ENCODE measurements around the gene JPH3. TPM values are rescaled to one million over a fixed set of nuclear protein-coding genes. Genes with fewer than 3 reads are reported as not detected.

JPH3 gene
- total RNA-seq, 1 experiment from 2014 or later = 32.7 TPM

DNA sequence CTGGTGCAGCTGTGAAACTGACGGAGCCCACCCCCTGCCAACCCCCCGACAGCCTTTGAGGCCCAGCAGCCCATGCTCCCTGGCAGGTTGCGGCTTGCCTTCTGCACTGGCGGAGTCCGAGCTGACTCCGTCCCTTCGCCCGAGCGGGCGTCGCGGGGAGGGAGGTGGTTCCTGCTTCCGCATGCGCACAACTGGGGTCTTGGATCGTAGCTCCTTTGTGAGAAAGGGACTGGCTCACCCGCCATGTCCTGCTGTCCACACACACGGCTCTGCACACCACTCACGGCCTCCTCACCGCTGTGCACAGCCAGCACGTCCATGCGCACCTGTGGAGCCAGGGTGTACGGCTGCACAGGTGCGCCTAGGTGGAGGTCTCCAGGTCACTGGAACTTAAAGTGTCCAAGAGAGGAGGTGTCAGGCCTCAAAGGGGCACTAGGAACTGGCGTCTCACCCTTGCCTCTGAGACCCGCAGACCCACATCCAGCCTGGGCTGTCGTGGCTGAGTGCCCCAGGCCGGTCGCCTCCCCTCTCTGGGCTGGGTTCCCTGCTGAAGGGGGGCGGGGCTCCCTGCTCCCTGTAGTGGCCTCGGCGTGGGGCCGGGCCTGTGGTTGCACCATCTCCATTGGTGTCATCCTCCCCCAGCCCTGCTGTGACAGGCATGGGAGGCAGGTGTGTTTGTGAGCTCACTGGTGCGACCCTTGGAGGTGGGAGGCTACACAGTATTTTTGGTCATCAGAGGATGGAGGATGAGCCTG lies 45.3 kb downstream of the JPH3 start:
- H3K4me3 Mint-ChIP-seq = no peak overlapping the region
- no peaks in the 10 kb centered on the region for H3K27me3 Mint-ChIP-seq (ENCODE audit: low read depth)
- H3K56ac ChIP-seq (ENCODE audit: insufficient read length, low read depth, low read length) = no peak overlapping the region
- no peak overlapping the region for H4K8ac ChIP-seq (replicated peaks; ENCODE audit: insufficient read length, low read depth, low read length)
- no peak overlapping the region for H2BK5ac ChIP-seq (ENCODE audit: insufficient read length, low read length)
- H2BK12ac ChIP-seq (ENCODE audit: insufficient read length, low read depth, low read length) = no peak overlapping the region
- H3T11ph ChIP-seq (ENCODE audit: low read length) = no peak overlapping the region
- H3K79me2 ChIP-seq (ENCODE audit: insufficient read depth, low read length) = no peaks in the 10 kb centered on the region; the same call in 1 of the 2 replicates
- H2BK20ac ChIP-seq (ENCODE audit: low read depth, low read length, poor library complexity, severe bottlenecking) = no peak overlapping the region
- no peak overlapping the region for H3K27ac ChIP-seq (ENCODE audit: insufficient read length, low read depth, low read length)
- no peaks in the 10 kb centered on the region for H3K4me1 ChIP-seq (ENCODE audit: insufficient read depth, low read length)
- no peak overlapping the region for H2AK5ac ChIP-seq (ENCODE audit: insufficient read length, low read length)
- no peaks in the 10 kb centered on the region for H3K9me3 ChIP-seq (ENCODE audit: control insufficient read depth, low read depth, low read length)
- H3K27ac Mint-ChIP-seq = peak overlapping the region; percentile 64 to 96 (median 78); a peak in 6 of 7 replicates
- H3K14ac ChIP-seq (ENCODE audit: insufficient read depth, low read length) = peak overlapping the region; percentile 23; the same call in 1 of the 2 replicates
- no peak overlapping the region for H3K4ac ChIP-seq (ENCODE audit: low read depth, low read length)
- no peak overlapping the region for H2BK15ac ChIP-seq (ENCODE audit: low read depth, low read length)
- no peaks in the 10 kb centered on the region for H3K79me1 ChIP-seq (ENCODE audit: insufficient read depth, low read depth, low read length, poor library complexity, severe bottlenecking)
- H3K18ac ChIP-seq (ENCODE audit: insufficient read length, low read depth, low read length) = no peak overlapping the region
- no peak overlapping the region for H4K5ac ChIP-seq (ENCODE audit: insufficient read length, low read depth, low read length)
- no peak overlapping the region for H4K91ac ChIP-seq (ENCODE audit: insufficient read length, low read depth, low read length)
- peaks cover 3 to 5% of the 10 kb centered on the region in 2 experiments; a peak in 2 of 4 replicates for H3K4me1 Mint-ChIP-seq
- no peak overlapping the region for H3K9ac ChIP-seq (ENCODE audit: extremely low read depth, insufficient read length, low read length)
- no peaks in the 10 kb centered on the region for H3K23me2 ChIP-seq (ENCODE audit: insufficient read length, low read depth, low read length, poor library complexity, severe bottlenecking)
- H3K36me3 Mint-ChIP-seq (ENCODE audit: insufficient read depth in 1 of 3, low read depth in 3 of 3) = peaks cover 12 to 18% (median 12%) of the 10 kb centered on the region in 3 experiments; a peak in 6 of 7 replicates
- H3K9me3 Mint-ChIP-seq = peaks cover 0 to 3% of the 10 kb centered on the region in 2 experiments; a peak in 2 of 5 replicates
- H3K23ac ChIP-seq (ENCODE audit: insufficient read length, low read depth, low read length) = no peak overlapping the region
- H3K27me3 ChIP-seq (ENCODE audit: insufficient read depth, low read length) = no peaks in the 10 kb centered on the region
- TF ChIP-seq, protein P1, sequence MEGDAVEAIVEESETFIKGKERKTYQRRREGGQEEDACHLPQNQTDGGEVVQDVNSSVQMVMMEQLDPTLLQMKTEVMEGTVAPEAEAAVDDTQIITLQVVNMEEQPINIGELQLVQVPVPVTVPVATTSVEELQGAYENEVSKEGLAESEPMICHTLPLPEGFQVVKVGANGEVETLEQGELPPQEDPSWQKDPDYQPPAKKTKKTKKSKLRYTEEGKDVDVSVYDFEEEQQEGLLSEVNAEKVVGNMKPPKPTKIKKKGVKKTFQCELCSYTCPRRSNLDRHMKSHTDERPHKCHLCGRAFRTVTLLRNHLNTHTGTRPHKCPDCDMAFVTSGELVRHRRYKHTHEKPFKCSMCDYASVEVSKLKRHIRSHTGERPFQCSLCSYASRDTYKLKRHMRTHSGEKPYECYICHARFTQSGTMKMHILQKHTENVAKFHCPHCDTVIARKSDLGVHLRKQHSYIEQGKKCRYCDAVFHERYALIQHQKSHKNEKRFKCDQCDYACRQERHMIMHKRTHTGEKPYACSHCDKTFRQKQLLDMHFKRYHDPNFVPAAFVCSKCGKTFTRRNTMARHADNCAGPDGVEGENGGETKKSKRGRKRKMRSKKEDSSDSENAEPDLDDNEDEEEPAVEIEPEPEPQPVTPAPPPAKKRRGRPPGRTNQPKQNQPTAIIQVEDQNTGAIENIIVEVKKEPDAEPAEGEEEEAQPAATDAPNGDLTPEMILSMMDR (conservative IDR thresholded peaks at IDR 0.05) = no peak
- DNase-seq = no peak
- no peak overlapping the region for H2BK120ac ChIP-seq (ENCODE audit: low read depth, low read length, poor library complexity, severe bottlenecking)
- no CpG with 5 or more reads among the region's 33 CpGs for WGBS (ENCODE audit: extremely low coverage, insufficient read length, low lambda C conversion rate)
- H2AFZ ChIP-seq (ENCODE audit: low read length) = no peak overlapping the region
- H3K4me2 ChIP-seq (ENCODE audit: insufficient read depth, insufficient read length, low read length) = no peak overlapping the region
- no peaks in the 10 kb centered on the region for H4K20me1 ChIP-seq (ENCODE audit: control insufficient read depth, insufficient read depth, insufficient read length)

Data from H9 (cell line).